ENCODE results near the gene PABPN1L.
"Not testable (repeated sequence)": the region's sequence is repeated elsewhere in the genome, so short reads cannot be mapped to it uniquely, and the experiment has no call there.

Gene PABPN1L

GRCh38 chr16:88827727-88828126, 38.7 kb downstream of the PABPN1L start:
- DNase-seq (ENCODE audit: low read depth), result no peak

GRCh38 chr16:88826070-88826840, 40.2 kb downstream of the PABPN1L start:
- DNase-seq (ENCODE audit: low read depth), result no peak

- DNase-seq (ENCODE audit: low read depth), result no peak
Measured at GRCh38 chr16:88825146-88825545, 41.3 kb downstream of the PABPN1L start.

GRCh38 chr16:88824256-88825077, 42.0 kb downstream of the PABPN1L start:
- no peak for DNase-seq (ENCODE audit: low read depth)

- not testable (repeated sequence) for DNase-seq (ENCODE audit: low read depth)
Measured at GRCh38 chr16:88823646-88824045, 42.8 kb downstream of the PABPN1L start.

- no peak for DNase-seq (ENCODE audit: low read depth)
Measured at GRCh38 chr16:88822281-88823040, 44.0 kb downstream of the PABPN1L start.

- DNase-seq (ENCODE audit: low read depth), result no peak
Measured at GRCh38 chr16:88821168-88821850, 45.2 kb downstream of the PABPN1L start.

GRCh38 chr16:88820385-88821025, 46.0 kb downstream of the PABPN1L start:
- DNase-seq (ENCODE audit: low read depth), result no peak

GRCh38 chr16:88819126-88819525, 47.3 kb downstream of the PABPN1L start:
- DNase-seq (ENCODE audit: low read depth), result no peak

- no peak for DNase-seq (ENCODE audit: low read depth)
Measured at GRCh38 chr16:88818575-88818874, 47.9 kb downstream of the PABPN1L start.

- DNase-seq (ENCODE audit: low read depth), result no peak
Measured at GRCh38 chr16:88817785-88818574, 48.5 kb downstream of the PABPN1L start.

GRCh38 chr16:88816736-88817535, 49.5 kb downstream of the PABPN1L start:
- no peak for DNase-seq (ENCODE audit: low read depth)

- DNase-seq (ENCODE audit: low read depth), result no peak
Measured at GRCh38 chr16:88815901-88816589, 50.4 kb downstream of the PABPN1L start.

- no peak for DNase-seq (ENCODE audit: low read depth)
Measured at GRCh38 chr16:88815227-88815626, 51.2 kb downstream of the PABPN1L start.

GRCh38 chr16:88814144-88814502, 52.3 kb downstream of the PABPN1L start:
- DNase-seq (ENCODE audit: low read depth), result no peak
